Cardiac fibroblast (primary cell): Measurements from ENCODE around the gene CLDN22.

ENCODE experiments used
- DNase-seq, 2 donors: peaks; one replicate each; pipeline versions ENCODE4 v3.0.0 to v3.0.0-alpha.2; 2010; ENCODE audit warnings: low read depth in 2 of 2
- H3K4me3 ChIP-seq, 2 donors: replicated peaks in 1 of 2; 1 replicate in 1 of 2; 2 replicates in 1 of 2; pipeline ENCODE4 v1.5.1; 2011; ENCODE audit warnings: low read depth in 2 of 2, low read length in 2 of 2, mild to moderate bottlenecking in 2 of 2, moderate library complexity in 1 of 2
- TF ChIP-seq, protein P1 (sequence below): IDR thresholded peaks from one replicate; pipeline ENCODE4 v1.5.1; 2011; ENCODE audit warnings: low read depth, mild to moderate bottlenecking, low read length, inconsistent platforms

The CLDN22 gene

DNA sequence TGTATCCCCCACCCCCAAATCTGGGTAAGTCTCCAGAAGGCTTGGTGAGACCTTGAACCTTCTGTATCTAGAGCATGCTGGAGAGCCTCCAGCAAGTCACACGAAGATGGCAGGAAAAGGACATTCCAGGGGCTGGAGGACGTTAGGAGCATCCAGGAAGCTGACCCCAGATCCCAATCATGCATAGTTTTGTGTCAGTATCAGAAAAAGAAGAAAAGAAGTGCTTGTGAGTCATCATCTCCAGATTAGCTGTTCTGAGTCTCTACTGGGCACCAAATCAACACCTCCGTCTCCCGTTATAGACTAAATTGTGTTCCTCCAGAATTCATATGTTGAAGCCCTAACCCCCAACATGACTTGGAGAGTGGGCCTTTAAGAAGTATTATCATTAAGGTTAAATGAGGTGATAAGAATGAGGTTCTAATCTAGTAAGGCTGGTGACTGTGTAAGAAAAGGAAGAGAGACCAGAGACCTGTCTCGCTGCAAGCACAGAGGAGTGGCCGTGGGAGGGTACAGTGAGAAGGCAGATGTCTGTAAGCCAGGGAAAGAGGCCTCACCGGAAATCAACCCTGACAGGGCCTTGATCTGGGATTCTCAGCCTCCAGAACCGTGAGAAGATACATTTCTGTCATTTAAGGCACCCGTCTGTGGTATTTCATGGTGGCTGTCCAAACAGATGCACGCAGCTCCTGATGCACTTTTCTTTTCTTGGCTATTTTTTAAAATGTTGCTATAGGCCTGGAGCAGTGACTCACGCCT is 40.3 kb upstream of the CLDN22 start:
- DNase-seq, result peak; percentile 31 to 69
- no peak overlapping the region for H3K4me3 ChIP-seq
- TF ChIP-seq, protein P1, sequence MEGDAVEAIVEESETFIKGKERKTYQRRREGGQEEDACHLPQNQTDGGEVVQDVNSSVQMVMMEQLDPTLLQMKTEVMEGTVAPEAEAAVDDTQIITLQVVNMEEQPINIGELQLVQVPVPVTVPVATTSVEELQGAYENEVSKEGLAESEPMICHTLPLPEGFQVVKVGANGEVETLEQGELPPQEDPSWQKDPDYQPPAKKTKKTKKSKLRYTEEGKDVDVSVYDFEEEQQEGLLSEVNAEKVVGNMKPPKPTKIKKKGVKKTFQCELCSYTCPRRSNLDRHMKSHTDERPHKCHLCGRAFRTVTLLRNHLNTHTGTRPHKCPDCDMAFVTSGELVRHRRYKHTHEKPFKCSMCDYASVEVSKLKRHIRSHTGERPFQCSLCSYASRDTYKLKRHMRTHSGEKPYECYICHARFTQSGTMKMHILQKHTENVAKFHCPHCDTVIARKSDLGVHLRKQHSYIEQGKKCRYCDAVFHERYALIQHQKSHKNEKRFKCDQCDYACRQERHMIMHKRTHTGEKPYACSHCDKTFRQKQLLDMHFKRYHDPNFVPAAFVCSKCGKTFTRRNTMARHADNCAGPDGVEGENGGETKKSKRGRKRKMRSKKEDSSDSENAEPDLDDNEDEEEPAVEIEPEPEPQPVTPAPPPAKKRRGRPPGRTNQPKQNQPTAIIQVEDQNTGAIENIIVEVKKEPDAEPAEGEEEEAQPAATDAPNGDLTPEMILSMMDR, result no peak

DNA sequence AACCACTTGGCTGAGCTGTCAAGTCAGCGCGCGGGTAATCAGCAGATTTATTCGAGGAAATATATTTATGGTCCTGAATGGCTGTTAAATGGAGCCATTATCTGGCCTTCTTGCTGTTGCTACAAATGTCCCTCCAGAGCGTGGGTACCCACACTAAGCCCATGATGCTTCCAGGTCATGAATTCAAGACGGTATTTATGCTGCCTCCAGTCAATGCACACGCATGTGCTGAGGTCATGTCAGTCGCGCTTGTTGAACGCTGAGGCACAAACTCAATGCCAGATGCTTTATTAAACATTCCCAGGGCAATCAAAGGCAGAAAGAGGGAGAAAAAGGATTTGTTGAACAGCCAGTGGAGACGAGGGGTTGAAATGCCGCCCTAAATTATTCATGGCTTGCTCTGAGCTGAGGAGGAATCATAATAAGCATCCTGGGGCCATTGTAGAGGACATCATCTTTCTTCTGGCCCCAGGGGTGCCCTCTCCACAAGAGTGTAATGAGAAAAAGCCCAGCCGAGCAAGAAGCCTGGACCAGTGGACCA is 38.2 kb upstream of the CLDN22 start:
- TF ChIP-seq, protein P1, result no peak
- no peak overlapping the region for H3K4me3 ChIP-seq
- no peak for DNase-seq

DNA sequence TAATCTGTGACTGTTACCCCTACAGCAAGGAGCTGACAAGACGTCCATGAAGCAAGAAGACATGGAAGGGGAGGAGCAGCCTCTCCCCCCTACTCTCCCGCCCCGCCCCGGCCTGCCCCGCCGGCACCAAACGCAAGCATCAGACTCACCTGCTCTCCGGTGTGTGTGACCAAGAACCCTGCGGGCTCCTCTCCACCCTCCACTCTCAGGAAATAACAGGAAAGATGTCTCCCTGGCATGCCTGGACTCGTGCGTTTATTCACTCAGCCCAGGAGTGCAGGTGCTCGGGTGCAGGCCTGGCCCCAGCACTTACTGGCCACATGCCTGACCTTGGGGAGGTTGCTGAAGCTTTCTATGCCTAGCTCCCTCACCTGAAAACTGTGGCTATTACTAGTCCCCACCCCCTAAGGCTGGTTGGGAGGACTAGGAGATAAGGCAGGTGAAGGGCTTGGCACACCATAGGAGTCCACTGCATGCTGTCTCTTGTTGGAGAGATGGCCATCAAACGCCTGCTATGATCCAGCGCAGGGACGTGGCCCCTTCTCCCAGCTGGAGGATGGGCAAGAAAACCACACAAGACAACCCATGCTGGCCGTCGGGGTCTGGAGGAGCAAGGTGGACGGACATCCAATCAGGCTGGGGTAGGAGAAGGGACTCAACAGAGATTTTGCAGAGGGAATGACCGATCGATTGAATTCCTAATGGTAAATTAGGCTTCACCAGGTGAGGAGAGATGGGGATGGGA is 37.0 kb upstream of the CLDN22 start:
- no peak for DNase-seq
- TF ChIP-seq, protein P1, result no peak

DNA sequence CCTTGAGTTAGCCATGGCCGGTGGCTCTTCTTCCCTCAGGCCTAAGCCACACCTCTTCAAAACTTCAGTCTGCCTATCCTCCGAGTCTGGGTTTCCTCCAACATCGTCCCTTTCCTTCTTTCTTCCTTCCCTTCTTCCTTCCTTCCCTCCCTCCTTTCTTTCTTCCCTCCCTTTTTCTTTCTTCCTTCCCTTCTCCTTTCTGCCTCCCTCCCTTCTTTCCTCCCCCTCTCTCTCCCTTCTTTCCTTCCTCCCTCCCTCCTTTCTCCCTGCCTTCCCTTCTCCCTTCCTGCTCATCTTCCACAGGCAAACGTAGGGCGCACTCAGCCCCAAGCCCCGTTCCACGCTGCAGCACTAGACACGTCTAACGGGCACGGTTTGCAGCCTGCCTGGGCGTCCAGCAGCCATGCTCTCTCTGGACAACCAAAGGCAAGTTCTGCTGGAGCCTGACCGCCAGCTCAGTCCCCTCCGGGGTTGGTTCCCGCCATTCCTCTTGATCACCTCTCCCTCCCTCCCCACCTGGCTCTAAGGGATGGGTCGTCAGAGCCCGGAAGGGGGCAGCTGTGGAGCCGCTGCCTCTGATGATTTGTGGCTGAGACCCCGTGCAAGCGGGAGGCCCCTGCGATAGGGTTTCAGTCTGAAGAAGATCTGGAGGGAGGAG is 36.2 kb upstream of the CLDN22 start:
- no peak overlapping the region for H3K4me3 ChIP-seq
- TF ChIP-seq, protein P1, result no peak
- no peak for DNase-seq

More for the DNA sequence above, 37.0 kb upstream of the CLDN22 start:
- no peak overlapping the region for H3K4me3 ChIP-seq

- DNase-seq, result peak; percentile 45 to 79
- H3K4me3 ChIP-seq, result no peak overlapping the region
- TF ChIP-seq, protein P1, result no peak
These were observed 35.3 kb upstream of the CLDN22 start for GRCh38 chr4:183355405-183355804.

- TF ChIP-seq, protein P1, result no peak
- DNase-seq, result no peak
- no peak overlapping the region for H3K4me3 ChIP-seq
These were observed 34.1 kb upstream of the CLDN22 start for GRCh38 chr4:183354219-183354618.
